GM23248 (cell line): Measurements from ENCODE around the gene CATSPERE. TPM values are rescaled to one million over a fixed set of nuclear protein-coding genes. Genes with fewer than 3 reads are reported as not detected.

ENCODE experiments used
- DNase-seq: peaks from one replicate; pipeline ENCODE4 v3.0.0-alpha.2; 2015
- H2AFZ ChIP-seq: fragments of 200-600 bp; sonication (generic); 2 replicates; pipeline ENCODE4 v1.6.1; 2016; ENCODE audit warnings: antibody characterized with exemption
- H3F3A ChIP-seq: fragments of 200-600 bp; sonication (generic); 2 replicates; pipeline ENCODE4 v1.6.1; 2016; ENCODE audit warnings: mild to moderate bottlenecking, antibody characterized with exemption, mixed run types; ENCODE audit not compliant: insufficient read depth
- H3K27ac ChIP-seq: fragments of 200-600 bp; sonication (generic); 2 replicates; pipeline ENCODE4 v1.5.1; 2016; ENCODE audit warnings: mild to moderate bottlenecking
- H3K27me3 ChIP-seq: fragments of 200-600 bp; sonication (generic); replicated peaks from 2 replicates; pipeline ENCODE4 v1.6.1; 2016; ENCODE audit warnings: mild to moderate bottlenecking; ENCODE audit not compliant: insufficient read depth
- H3K36me3 ChIP-seq: fragments of 200-600 bp; sonication (generic); 2 replicates; pipeline ENCODE4 v1.6.1; 2016; ENCODE audit warnings: low read depth, mild to moderate bottlenecking
- H3K4me1 ChIP-seq: fragments of 200-600 bp; sonication (generic); 2 replicates; pipeline ENCODE4 v1.6.1; 2016; ENCODE audit warnings: mild to moderate bottlenecking; ENCODE audit not compliant: insufficient read depth
- H3K4me2 ChIP-seq: fragments of 200-600 bp; sonication (generic); one replicate; pipeline ENCODE4 v1.6.1; 2016; ENCODE audit warnings: mild to moderate bottlenecking; ENCODE audit not compliant: unreplicated experiment
- H3K4me3 ChIP-seq: fragments of 200-600 bp; sonication (generic); 2 replicates; pipeline ENCODE4 v1.5.1; 2016; ENCODE audit warnings: mild to moderate bottlenecking
- H3K79me2 ChIP-seq: fragments of 200-600 bp; sonication (generic); 2 replicates; pipeline ENCODE4 v1.6.1; 2016; ENCODE audit warnings: mild to moderate bottlenecking; ENCODE audit not compliant: insufficient read depth
- H3K9ac ChIP-seq: fragments of 200-600 bp; sonication (generic); 2 replicates; pipeline ENCODE4 v1.6.1; 2016; ENCODE audit warnings: mild to moderate bottlenecking
- H3K9me2 ChIP-seq: fragments of 200-600 bp; sonication (generic); 2 replicates; pipeline ENCODE4 v1.6.1; 2016; ENCODE audit warnings: mixed run types, mild to moderate bottlenecking, moderate library complexity; ENCODE audit not compliant: insufficient read depth
- H3K9me3 ChIP-seq: fragments of 200-600 bp; sonication (generic); one replicate; pipeline ENCODE4 v1.6.1; 2017; ENCODE audit warnings: low read depth
- H4K20me1 ChIP-seq: fragments of 200-600 bp; sonication (generic); 2 replicates; pipeline ENCODE4 v1.6.0; 2016; ENCODE audit not compliant: insufficient read depth
- EZH2 ChIP-seq: fragments of 200-600 bp; sonication (generic); IDR thresholded peaks from 2 replicates; pipeline ENCODE4 v1.6.1; 2018; ENCODE audit warnings: antibody characterized with exemption, mild to moderate bottlenecking; ENCODE audit not compliant: insufficient read depth, poor library complexity, severe bottlenecking
- EZH2phosphoT487 ChIP-seq: fragments of 200-600 bp; sonication (generic); IDR thresholded peaks from 2 replicates; pipeline ENCODE4 v1.6.1; 2018; ENCODE audit warnings: antibody characterized with exemption, moderate library complexity, mild to moderate bottlenecking, low read depth; ENCODE audit not compliant: insufficient read depth
- WGBS, 2 experiments: methylation state at CpG; one replicate each; pipeline ENCODE4 v1.1.6; 2015 to 2017; ENCODE audit warnings: low lambda C conversion rate in 2 of 2, low coverage in 1 of 2; ENCODE audit errors: missing lambda C conversion rate in 2 of 2; 5-methylcytosine and 5-hydroxymethylcytosine counted together
- in situ Hi-C: fragments of 300-500 bp; cut with MboI; formaldehyde crosslinking; loops from 2 replicates; pipeline ENCODE4 v1.15.0; 2020
- polyA plus RNA-seq: library from polyadenylated mRNA; unstranded; fragments of >200 nt; fragmentation: Nextera tagmentation; extraction: Ambion mirVana; gene quantifications from 2 replicates; pipeline ENCODE4 v1.2.1, GENCODE V29; 2016
- total RNA-seq: library from RNA; depleted of rRNA; stranded (reverse); fragments of >200 nt; shearing (Covaris generic); gene quantifications from 2 replicates; pipeline ENCODE4 v1.2.3, GENCODE V29; 2014

Gene CATSPERE
- total and polyA plus RNA-seq, 2 experiments from 2014 or later, result 0.85 to 1.2 TPM

- no peak for DNase-seq
- Histone ChIP-seq H3K9me3 (no peaks in the 10 kb centered on the region), H3K4me1 (peaks cover 43% of the 10 kb centered on the region), H3K9ac (peak overlapping the region; percentile 97), H2AFZ (no peak overlapping the region), H4K20me1 (0 out of 2 replicates have a peak, but pooled peaks cover 4% of the 10 kb centered on the region), H3K4me2 (peak overlapping the region; percentile 98), H3K9me2 (no peaks in the 10 kb centered on the region), H3K79me2 (peaks cover 59% of the 10 kb centered on the region), H3K4me3 (peak overlapping the region; percentile 91), H3K27me3 (no peaks in the 10 kb centered on the region), H3K36me3 (no peaks in the 10 kb centered on the region), H3K27ac (peak overlapping the region; percentile 96), H3F3A (peaks cover 31% of the 10 kb centered on the region)
- in situ Hi-C loops, result no loop called here
- 87 to 89% methylated on average over 8 of the region's 8 CpGs for WGBS, 2 experiments
- TF ChIP-seq EZH2 (no peak), EZH2phosphoT487 (no peak)
Measured at GRCh38 chr1:244449936-244450508, 11.1 kb upstream of the CATSPERE start.

- peaks cover 35% of the 10 kb centered on the region for H3K4me1 ChIP-seq
- H3F3A ChIP-seq, result peaks cover 23% of the 10 kb centered on the region
- peak; percentile 85 for DNase-seq
- H3K9me2 ChIP-seq, result no peaks in the 10 kb centered on the region
- H3K9me3 ChIP-seq, result no peaks in the 10 kb centered on the region
- H4K20me1 ChIP-seq, result 0 out of 2 replicates have a peak, but pooled peaks cover 4% of the 10 kb centered on the region
- TF ChIP-seq EZH2, result no peak
- no peak for TF ChIP-seq EZH2phosphoT487
- peak overlapping the region; percentile 97 for H3K9ac ChIP-seq
- H3K4me2 ChIP-seq, result peak overlapping the region; percentile 98
- peak overlapping the region; percentile 96 for H3K27ac ChIP-seq
- peaks cover 50% of the 10 kb centered on the region for H3K79me2 ChIP-seq
- peak overlapping the region; percentile 91 for H3K4me3 ChIP-seq
- H3K36me3 ChIP-seq, result no peaks in the 10 kb centered on the region
- in situ Hi-C loops, result no loop called here
- H3K27me3 ChIP-seq, result no peaks in the 10 kb centered on the region
- WGBS, 2 experiments, result 1% methylated on average over 21 to 41 of the region's 41 CpGs
- H2AFZ ChIP-seq, result peak overlapping the region; percentile 78
Measured at GRCh38 chr1:244450597-244451538, 10.2 kb upstream of the CATSPERE start.

GRCh38 chr1:244451539-244451950, 9.5 kb upstream of the CATSPERE start, which contains the start of gene ADSS2:
Gene ADSS2, minus strand, starts transcription at chr1:244451909. Its CDS starts 92 bp downstream, at chr1:244451817.
- 1% methylated on average over 38 to 41 of the region's 45 CpGs for WGBS, 2 experiments
- TF ChIP-seq EZH2phosphoT487, result no peak
- no peak for TF ChIP-seq EZH2
- H3K27me3 ChIP-seq, result no peaks in the 10 kb centered on the region
- no peaks in the 10 kb centered on the region for H3K9me3 ChIP-seq
- H3K36me3 ChIP-seq, result no peaks in the 10 kb centered on the region
- H3F3A ChIP-seq, result peaks cover 17% of the 10 kb centered on the region
- H3K4me1 ChIP-seq, result peaks cover 30% of the 10 kb centered on the region
- in situ Hi-C loops, result no loop called here
- peak within 1 kb of the TSS; percentile 85 for H2AFZ ChIP-seq
- H3K9ac ChIP-seq, result peak within 1 kb of the TSS; percentile 97
- H3K9me2 ChIP-seq, result no peaks in the 10 kb centered on the region
- peak within 1 kb of the TSS; percentile 98 for H3K4me2 ChIP-seq
- 0 out of 2 replicates have a peak, but pooled peaks cover 4% of the 10 kb centered on the region for H4K20me1 ChIP-seq
- DNase-seq, result no peak
- H3K4me3 ChIP-seq, result peak within 1 kb of the TSS; percentile 91
- H3K79me2 ChIP-seq, result peaks cover 43% of the 10 kb centered on the region
- peak within 1 kb of the TSS; percentile 96 for H3K27ac ChIP-seq
